BJ (cell line): Measurements from ENCODE around the gene SEMG2. TPM values are rescaled to one million over a fixed set of nuclear protein-coding genes. Genes with fewer than 3 reads are reported as not detected.

Source experiments
- CTCF ChIA-PET: fragments of 350-600 bp; formaldehyde crosslinking; extraction: SDS; loops from one replicate; lab custom pipeline; 2021; ENCODE audit warnings: antibody characterized with exemption, inconsistent platforms; lab: Yijun Ruan, JAX
- POLR2A ChIA-PET: fragments of 300-600 bp; sonication (Branson Sonifier 250); formaldehyde crosslinking; extraction: SDS; loops from one replicate; lab custom pipeline; 2021; ENCODE audit warnings: antibody characterized with exemption; lab: Charles Lee
- DNase-seq: peaks from one replicate; pipeline ENCODE4 v3.0.0-alpha.2; 2011; ENCODE audit warnings: low read depth
- H3K27me3 ChIP-seq: 2 replicates; pipeline ENCODE4 v1.6.0; 2011; ENCODE audit warnings: low read length; ENCODE audit not compliant: control insufficient read depth, insufficient read depth
- H3K36me3 ChIP-seq: 2 replicates; pipeline ENCODE4 v1.5.1; 2011; ENCODE audit warnings: low read length; ENCODE audit not compliant: control insufficient read depth, insufficient read depth
- H3K4me3 ChIP-seq: 2 replicates; pipeline ENCODE4 v1.5.1; 2011; ENCODE audit warnings: low read depth, mild to moderate bottlenecking, control low read depth, low read length
- polyA plus RNA-seq: library from polyadenylated mRNA; depleted of rRNA; stranded (reverse); fragments of >200 nt; gene quantifications from 2 replicates; pipeline ENCODE4 v1.2.3, GENCODE V29; 2011
- TF ChIP-seq, protein P1 (sequence below): IDR thresholded peaks from 2 replicates; pipeline ENCODE4 v1.5.1; 2011; ENCODE audit warnings: low read depth, mild to moderate bottlenecking, control low read depth, inconsistent platforms, low read length, moderate library complexity; ENCODE audit not compliant: insufficient read depth

The SEMG2 gene
- polyA plus RNA-seq, 1 experiment, result not detected

DNA sequence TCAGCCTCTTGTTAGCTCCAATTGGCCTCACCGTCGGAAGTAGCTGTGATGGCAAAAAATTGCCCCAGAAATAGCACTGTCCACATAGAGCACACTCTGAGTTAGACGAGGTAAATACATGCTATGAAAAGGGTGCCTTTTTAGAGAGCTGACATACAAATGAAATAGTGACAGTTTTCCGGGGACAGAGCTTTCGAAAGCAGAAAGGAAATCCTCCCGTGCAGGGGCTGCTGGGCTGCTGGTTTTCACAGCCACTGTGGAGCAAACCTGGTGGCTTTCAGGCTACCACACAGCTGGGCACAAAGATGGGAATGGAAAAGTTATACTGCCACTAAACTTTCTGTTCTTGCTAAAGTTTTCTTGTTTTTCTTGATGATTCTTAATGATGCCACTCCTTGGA, 24.9 kb downstream of the SEMG2 start:
- TF ChIP-seq, protein P1, sequence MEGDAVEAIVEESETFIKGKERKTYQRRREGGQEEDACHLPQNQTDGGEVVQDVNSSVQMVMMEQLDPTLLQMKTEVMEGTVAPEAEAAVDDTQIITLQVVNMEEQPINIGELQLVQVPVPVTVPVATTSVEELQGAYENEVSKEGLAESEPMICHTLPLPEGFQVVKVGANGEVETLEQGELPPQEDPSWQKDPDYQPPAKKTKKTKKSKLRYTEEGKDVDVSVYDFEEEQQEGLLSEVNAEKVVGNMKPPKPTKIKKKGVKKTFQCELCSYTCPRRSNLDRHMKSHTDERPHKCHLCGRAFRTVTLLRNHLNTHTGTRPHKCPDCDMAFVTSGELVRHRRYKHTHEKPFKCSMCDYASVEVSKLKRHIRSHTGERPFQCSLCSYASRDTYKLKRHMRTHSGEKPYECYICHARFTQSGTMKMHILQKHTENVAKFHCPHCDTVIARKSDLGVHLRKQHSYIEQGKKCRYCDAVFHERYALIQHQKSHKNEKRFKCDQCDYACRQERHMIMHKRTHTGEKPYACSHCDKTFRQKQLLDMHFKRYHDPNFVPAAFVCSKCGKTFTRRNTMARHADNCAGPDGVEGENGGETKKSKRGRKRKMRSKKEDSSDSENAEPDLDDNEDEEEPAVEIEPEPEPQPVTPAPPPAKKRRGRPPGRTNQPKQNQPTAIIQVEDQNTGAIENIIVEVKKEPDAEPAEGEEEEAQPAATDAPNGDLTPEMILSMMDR, result no peak
- DNase-seq, result no peak
- no peaks in the 10 kb centered on the region for H3K36me3 ChIP-seq
- ChIA-PET CTCF (interaction anchor here (0.5 to 1.1 kb wide), 2 partner anchors 73 to 125 kb away, joined by 3 read pairs; no protein-coding TSS in a partner anchor), POLR2A (no interaction called here)
- peaks cover 2% of the 10 kb centered on the region for H3K27me3 ChIP-seq
- no peak overlapping the region for H3K4me3 ChIP-seq

DNA sequence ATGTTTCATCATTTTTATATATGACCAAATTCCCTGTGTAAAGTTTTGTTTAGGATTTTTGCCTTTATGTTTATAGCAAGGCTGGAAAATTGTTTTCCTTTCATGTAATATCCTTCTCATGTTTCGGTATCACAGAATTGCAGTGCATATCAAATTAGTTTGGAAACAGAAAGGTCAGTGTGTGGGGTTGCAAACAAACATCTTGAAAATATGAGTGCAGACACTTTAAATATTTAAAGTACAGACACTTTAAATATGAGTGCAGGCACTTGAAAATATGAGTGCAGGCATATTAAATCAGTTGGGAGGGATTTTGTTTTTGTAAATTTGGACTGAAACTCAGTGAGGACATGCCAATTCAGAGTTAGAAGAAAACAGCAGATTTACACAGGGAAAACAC, 26.7 kb downstream of the SEMG2 start:
- ChIA-PET POLR2A (no interaction called here), CTCF (no interaction called here)
- DNase-seq, result no peak
- peaks cover 3% of the 10 kb centered on the region for H3K27me3 ChIP-seq
- H3K4me3 ChIP-seq, result no peak overlapping the region
- TF ChIP-seq, protein P1, result no peak
- no peaks in the 10 kb centered on the region for H3K36me3 ChIP-seq

DNA sequence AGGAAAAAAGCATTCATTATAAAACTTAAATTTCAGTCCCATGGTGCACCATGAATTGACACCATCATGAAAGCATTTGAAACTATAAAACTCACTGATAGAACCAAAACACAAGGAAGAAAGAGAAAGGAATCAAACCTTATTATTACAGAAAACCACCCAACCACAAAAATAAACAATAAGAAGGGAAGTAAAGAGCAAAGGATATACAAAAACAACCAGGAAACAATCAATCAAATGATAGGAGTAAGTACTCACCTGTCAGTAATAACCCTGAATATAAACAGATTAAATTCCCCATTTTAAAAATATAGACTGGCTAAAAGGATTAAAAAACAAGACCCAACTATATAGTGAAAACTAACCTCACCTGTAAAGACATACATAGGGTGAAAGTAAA, 27.4 kb downstream of the SEMG2 start:
- ChIA-PET POLR2A (no interaction called here), CTCF (no interaction called here)
- Histone ChIP-seq H3K36me3 (no peaks in the 10 kb centered on the region), H3K27me3 (peaks cover 4% of the 10 kb centered on the region), H3K4me3 (no peak overlapping the region)
- TF ChIP-seq, protein P1, result no peak
- no peak for DNase-seq

DNA sequence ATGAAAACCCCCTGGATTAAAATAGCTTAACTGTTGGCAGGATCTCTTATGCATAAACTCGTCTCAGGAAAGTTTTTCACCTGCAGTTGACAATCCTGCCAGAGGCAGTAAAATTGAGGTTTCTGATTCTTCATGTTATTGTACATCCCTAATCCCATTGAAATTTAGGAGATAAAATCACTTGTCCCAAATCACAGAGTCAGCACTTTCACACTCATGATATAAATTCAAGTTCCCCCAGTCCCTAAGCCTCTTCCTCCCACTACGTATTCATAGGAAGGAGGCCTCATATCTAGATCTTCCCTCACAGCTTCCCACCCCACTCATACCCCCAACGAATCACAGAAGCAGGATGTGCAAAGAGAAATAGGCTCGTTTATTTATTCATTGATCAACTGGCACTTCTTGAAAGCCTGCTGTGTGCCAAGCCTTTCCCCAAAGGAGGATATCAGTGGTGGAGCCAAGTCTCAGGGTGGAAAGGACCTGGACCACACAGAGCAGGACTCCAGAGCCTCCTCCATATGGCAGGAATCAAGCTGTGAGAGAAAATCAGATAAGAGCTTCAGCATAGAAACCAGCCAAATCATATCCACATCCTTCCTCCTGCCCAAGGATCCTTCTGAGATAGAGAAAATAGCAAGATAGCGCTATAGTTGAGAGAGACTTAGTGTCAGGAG, 30.8 kb downstream of the SEMG2 start:
- no peak for DNase-seq
- TF ChIP-seq, protein P1, result no peak
- ChIA-PET CTCF (no interaction called here), POLR2A (no interaction called here)
- Histone ChIP-seq H3K4me3 (no peak overlapping the region), H3K27me3 (peaks cover 4% of the 10 kb centered on the region), H3K36me3 (no peaks in the 10 kb centered on the region)

DNA sequence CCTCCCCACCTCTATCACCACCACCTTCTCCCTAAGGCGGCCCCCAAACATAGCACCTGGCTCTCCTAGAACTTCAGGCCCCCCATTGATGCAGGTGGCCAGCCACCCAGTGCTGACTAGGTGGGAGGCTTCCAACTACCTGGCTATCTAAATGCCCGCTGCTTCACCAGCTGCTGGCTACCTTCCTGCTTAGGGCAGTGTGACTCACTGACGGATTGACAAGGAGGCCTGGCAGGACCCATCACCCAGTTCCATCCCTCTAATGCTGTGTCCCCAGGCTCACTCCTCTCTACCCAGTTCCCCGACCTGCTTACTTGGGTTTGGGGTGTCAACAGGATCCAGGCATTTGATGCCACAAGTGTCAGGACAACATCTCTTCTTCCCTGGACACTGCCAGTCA, 32.1 kb downstream of the SEMG2 start:
- TF ChIP-seq, protein P1, result no peak
- no peak for DNase-seq
- CTCF ChIA-PET, result interaction anchor here (1.6 kb wide), 1 partner anchor 10 kb away, joined by 5 read pairs; no protein-coding TSS in a partner anchor
- Histone ChIP-seq H3K27me3 (peaks cover 3% of the 10 kb centered on the region), H3K4me3 (no peak overlapping the region), H3K36me3 (no peaks in the 10 kb centered on the region)
- POLR2A ChIA-PET, result no interaction called here
